Stimulated activated CD4-positive, alpha-beta T cell treated with anti-CD3 and anti-CD28 coated beads, Interleukin-1b, Interleukin-23, amount 100 ng/mL, for 4 hours (primary cell): ENCODE measurements around the gene MRPL22.
"Not testable (repeated sequence)": the region's sequence is repeated elsewhere in the genome, so short reads cannot be mapped to it uniquely, and the experiment has no call there.

Experiments used
- DNase-seq, 2 donors: peaks; one replicate each; pipeline ENCODE4 v3.0.0-alpha.2; 2020; ENCODE audit warnings: low read depth in 2 of 2

Gene MRPL22

GRCh38 chr5:154940375-154940771 lies 500 bp upstream of the MRPL22 start:
- DNase-seq = no peak

- DNase-seq = no peak
Measured at GRCh38 chr5:154943527-154943926, 2.7 kb downstream of the MRPL22 start.

- DNase-seq = no peak
Measured at GRCh38 chr5:154944716-154945115, 3.8 kb downstream of the MRPL22 start.

GRCh38 chr5:154945695-154946301 lies 4.9 kb downstream of the MRPL22 start:
- DNase-seq = no peak

GRCh38 chr5:154947778-154948177 lies 6.9 kb downstream of the MRPL22 start:
- no peak for DNase-seq

GRCh38 chr5:154948313-154948712 lies 7.4 kb downstream of the MRPL22 start:
- no peak for DNase-seq

GRCh38 chr5:154949781-154950180 lies 8.9 kb downstream of the MRPL22 start:
- no peak for DNase-seq

- DNase-seq = no peak
Measured at GRCh38 chr5:154956712-154957111, 15.8 kb downstream of the MRPL22 start.

GRCh38 chr5:154962494-154962893 lies 21.6 kb downstream of the MRPL22 start:
- DNase-seq = no peak

- DNase-seq = no peak
Measured at GRCh38 chr5:154966081-154966841, 25.4 kb downstream of the MRPL22 start.

GRCh38 chr5:154966874-154967273 lies 26.0 kb downstream of the MRPL22 start:
- DNase-seq = no peak

- no peak for DNase-seq
Measured at GRCh38 chr5:154967421-154968024, 26.6 kb downstream of the MRPL22 start.

- no peak for DNase-seq
Measured at GRCh38 chr5:154968953-154969352, 28.1 kb downstream of the MRPL22 start.

- DNase-seq = no peak
Measured at GRCh38 chr5:154970759-154971158, 29.9 kb downstream of the MRPL22 start.

- no peak for DNase-seq
Measured at GRCh38 chr5:154971501-154971900, 30.6 kb downstream of the MRPL22 start.

GRCh38 chr5:154972476-154973080 lies 31.7 kb downstream of the MRPL22 start:
- DNase-seq = no peak

- not testable (repeated sequence) for DNase-seq
Measured at GRCh38 chr5:154976082-154976481, 35.2 kb downstream of the MRPL22 start.

GRCh38 chr5:154977409-154977808 lies 36.5 kb downstream of the MRPL22 start:
- no peak for DNase-seq

- DNase-seq = not testable (repeated sequence)
Measured at GRCh38 chr5:154978294-154978693, 37.4 kb downstream of the MRPL22 start.

GRCh38 chr5:154984946-154985516 lies 44.2 kb downstream of the MRPL22 start:
- no peak for DNase-seq

GRCh38 chr5:154986151-154986550 lies 45.3 kb downstream of the MRPL22 start:
- DNase-seq = no peak

GRCh38 chr5:154989626-154990025 lies 48.8 kb downstream of the MRPL22 start:
- no peak for DNase-seq
